ENCODE measurements around the gene SKP1.
"Not testable (repeated sequence)": the region's sequence is repeated elsewhere in the genome, so short reads cannot be mapped to it uniquely, and the experiment has no call there.

Gene SKP1

GRCh38 chr5:134176511-134177368 is at the start of gene SKP1:
SKP1 (minus strand) TSS chr5:134176950; CDS start chr5:134174022, 2,928 bp downstream.
- DNase-seq = peak; percentile 87

GRCh38 chr5:134225780-134226440 is 49.2 kb upstream of the SKP1 start, which contains the start of gene PPP2CA:
PPP2CA (minus strand) TSS chr5:134226073; CDS start chr5:134225861, 212 bp downstream.
- DNase-seq = peak; percentile 99

GRCh38 chr5:134224888-134225779 is 48.4 kb upstream of the SKP1 start:
- peak; percentile 68 for DNase-seq

- no peak for DNase-seq
Measured at GRCh38 chr5:134223406-134224248, 46.9 kb upstream of the SKP1 start.

- not testable (repeated sequence) for DNase-seq
Measured at GRCh38 chr5:134221690-134222089, 44.9 kb upstream of the SKP1 start.

GRCh38 chr5:134215757-134216156 is 39.0 kb upstream of the SKP1 start:
- no peak for DNase-seq

- not testable (repeated sequence) for DNase-seq
Measured at GRCh38 chr5:134211263-134212031, 34.7 kb upstream of the SKP1 start.

- DNase-seq = no peak
Measured at GRCh38 chr5:134209477-134210245, 32.9 kb upstream of the SKP1 start.

GRCh38 chr5:134207696-134208095 is 30.9 kb upstream of the SKP1 start:
- DNase-seq = no peak

- no peak for DNase-seq
Measured at GRCh38 chr5:134206627-134207160, 29.9 kb upstream of the SKP1 start.

GRCh38 chr5:134204575-134204974 is 27.8 kb upstream of the SKP1 start:
- DNase-seq = no peak

GRCh38 chr5:134203630-134204029 is 26.9 kb upstream of the SKP1 start:
- DNase-seq = no peak

- DNase-seq = no peak
Measured at GRCh38 chr5:134195666-134196065, 18.9 kb upstream of the SKP1 start.

GRCh38 chr5:134189031-134189430 is 12.3 kb upstream of the SKP1 start:
- no peak for DNase-seq

- no peak for DNase-seq
Measured at GRCh38 chr5:134188092-134188491, 11.3 kb upstream of the SKP1 start.

- DNase-seq = peak; percentile 70
Measured at GRCh38 chr5:134184155-134185135, 7.7 kb upstream of the SKP1 start.

- no peak for DNase-seq
Measured at GRCh38 chr5:134183481-134183880, 6.7 kb upstream of the SKP1 start.

- no peak for DNase-seq
Measured at GRCh38 chr5:134178096-134178419, 1.3 kb upstream of the SKP1 start.
